ENCODE data around the gene MELK.
"Not testable (repeated sequence)": the region's sequence is repeated elsewhere in the genome, so short reads cannot be mapped to it uniquely, and the experiment has no call there.

Gene MELK

GRCh38 chr9:36559036-36559695 is 13.5 kb upstream of the MELK start:
- Histone ChIP-seq H3K4me1 (peaks cover 11% of the 10 kb centered on the region), H3K9me3 (no peaks in the 10 kb centered on the region), H3K4me3 (no peak overlapping the region), H3K27me3 (ENCODE audit: low read depth) (no peaks in the 10 kb centered on the region), H3K36me3 (replicated peaks) (no peaks in the 10 kb centered on the region)
- in situ Hi-C loops (cut with MboI; ENCODE audit: low sequenced_read_pairs): loop anchor here (5.0 kb wide), 1 partner anchor 157 kb away; the partner anchor contains the start of gene RNF38
- peak in 1 of 2 experiments; percentile 36 for DNase-seq (ENCODE audit: low spot score in 2 of 2)

GRCh38 chr9:36560771-36561170 is 11.9 kb upstream of the MELK start:
- Histone ChIP-seq H3K27me3 (ENCODE audit: low read depth) (no peaks in the 10 kb centered on the region), H3K36me3 (replicated peaks) (no peaks in the 10 kb centered on the region), H3K4me3 (no peak overlapping the region), H3K9me3 (no peaks in the 10 kb centered on the region), H3K4me1 (peaks cover 11% of the 10 kb centered on the region)
- no peak for DNase-seq (ENCODE audit: low spot score in 2 of 2)
- in situ Hi-C loops (cut with MboI; ENCODE audit: low sequenced_read_pairs): no loop called here

GRCh38 chr9:36562801-36563200 is 9.9 kb upstream of the MELK start:
- DNase-seq (ENCODE audit: low spot score in 2 of 2); H3K4me3 ChIP-seq; H3K36me3 ChIP-seq (replicated peaks); in situ Hi-C loops (cut with MboI; ENCODE audit: low sequenced_read_pairs); H3K27me3 ChIP-seq (ENCODE audit: low read depth); H3K9me3 ChIP-seq: not testable (repeated sequence)
- H3K4me1 ChIP-seq: peaks cover 11% of the 10 kb centered on the region

- no peaks in the 10 kb centered on the region for H3K4me1 ChIP-seq
These were observed 5.9 kb upstream of the MELK start for GRCh38 chr9:36566813-36567221.

GRCh38 chr9:36568681-36569080 is 4.0 kb upstream of the MELK start:
- H3K36me3 ChIP-seq (replicated peaks); H3K4me1 ChIP-seq; H3K27me3 ChIP-seq (ENCODE audit: low read depth); H3K4me3 ChIP-seq; H3K9me3 ChIP-seq; in situ Hi-C loops (cut with MboI; ENCODE audit: low sequenced_read_pairs); DNase-seq (ENCODE audit: low spot score in 2 of 2): not testable (repeated sequence)

More at GRCh38 chr9:36566813-36567221, 5.9 kb upstream of the MELK start:
- Histone ChIP-seq H3K36me3 (replicated peaks) (no peaks in the 10 kb centered on the region), H3K27me3 (ENCODE audit: low read depth) (no peaks in the 10 kb centered on the region), H3K9me3 (no peaks in the 10 kb centered on the region), H3K4me3 (no peak overlapping the region)
- DNase-seq (ENCODE audit: low spot score in 2 of 2): no peak
- in situ Hi-C loops (cut with MboI; ENCODE audit: low sequenced_read_pairs): no loop called here

- in situ Hi-C loops (cut with MboI; ENCODE audit: low sequenced_read_pairs): no loop called here
- Histone ChIP-seq H3K36me3 (replicated peaks) (peaks cover 5% of the 10 kb centered on the region; the same call in 1 of the 2 replicates), H3K4me1 (peaks cover 17% of the 10 kb centered on the region), H3K4me3 (no peak overlapping the region), H3K27me3 (ENCODE audit: low read depth) (no peaks in the 10 kb centered on the region), H3K9me3 (no peaks in the 10 kb centered on the region)
- no peak for DNase-seq (ENCODE audit: low spot score in 2 of 2)
These were observed 1.4 kb upstream of the MELK start for GRCh38 chr9:36571333-36571732.

- in situ Hi-C loops (cut with MboI; ENCODE audit: low sequenced_read_pairs); H3K27me3 ChIP-seq (ENCODE audit: low read depth); H3K9me3 ChIP-seq: not testable (repeated sequence)
- Histone ChIP-seq H3K36me3 (replicated peaks) (peaks cover 11% of the 10 kb centered on the region), H3K4me3 (peak overlapping the region; percentile 91), H3K4me1 (peaks cover 20% of the 10 kb centered on the region)
- DNase-seq (ENCODE audit: low spot score in 2 of 2): peak in 1 of 2 experiments; percentile 21
These were observed 1.4 kb downstream of the MELK start for GRCh38 chr9:36574045-36574444.

- in situ Hi-C loops (cut with MboI; ENCODE audit: low sequenced_read_pairs): no loop called here
- H3K4me3 ChIP-seq: no peak overlapping the region
These were observed 2.8 kb downstream of the MELK start for GRCh38 chr9:36575411-36575882.

GRCh38 chr9:36576866-36577265 is 4.2 kb downstream of the MELK start:
- H3K4me1 ChIP-seq: peaks cover 20% of the 10 kb centered on the region
- in situ Hi-C loops (cut with MboI; ENCODE audit: low sequenced_read_pairs): no loop called here
- H3K4me3 ChIP-seq: no peak overlapping the region
- H3K27me3 ChIP-seq (ENCODE audit: low read depth): no peaks in the 10 kb centered on the region
- peaks cover 22% of the 10 kb centered on the region for H3K36me3 ChIP-seq (replicated peaks)
- no peaks in the 10 kb centered on the region for H3K9me3 ChIP-seq
- DNase-seq (ENCODE audit: low spot score in 2 of 2): no peak

More at GRCh38 chr9:36575411-36575882, 2.8 kb downstream of the MELK start:
- Histone ChIP-seq H3K4me1 (peaks cover 20% of the 10 kb centered on the region), H3K9me3 (no peaks in the 10 kb centered on the region), H3K36me3 (replicated peaks) (peaks cover 18% of the 10 kb centered on the region), H3K27me3 (ENCODE audit: low read depth) (no peaks in the 10 kb centered on the region)
- DNase-seq (ENCODE audit: low spot score in 2 of 2): peak in 1 of 2 experiments; percentile 90

GRCh38 chr9:36584620-36585460 is 12.1 kb downstream of the MELK start:
- Histone ChIP-seq H3K4me1 (no peaks in the 10 kb centered on the region), H3K9me3 (no peaks in the 10 kb centered on the region), H3K27me3 (ENCODE audit: low read depth) (no peaks in the 10 kb centered on the region), H3K4me3 (no peak overlapping the region), H3K36me3 (replicated peaks) (peaks cover 49% of the 10 kb centered on the region)
- DNase-seq (ENCODE audit: low spot score in 2 of 2): no peak
- in situ Hi-C loops (cut with MboI; ENCODE audit: low sequenced_read_pairs): no loop called here

GRCh38 chr9:36590231-36590630 is 17.5 kb downstream of the MELK start:
- H3K9me3 ChIP-seq: no peaks in the 10 kb centered on the region
- no peak for DNase-seq (ENCODE audit: low spot score in 2 of 2)
- in situ Hi-C loops (cut with MboI; ENCODE audit: low sequenced_read_pairs): no loop called here
- no peaks in the 10 kb centered on the region for H3K27me3 ChIP-seq (ENCODE audit: low read depth)
- peaks cover 68% of the 10 kb centered on the region for H3K36me3 ChIP-seq (replicated peaks)
- H3K4me1 ChIP-seq: peaks cover 21% of the 10 kb centered on the region
- H3K4me3 ChIP-seq: no peak overlapping the region

- no peak overlapping the region for H3K4me3 ChIP-seq
- peak; percentile 41 to 81 for DNase-seq (ENCODE audit: low spot score in 2 of 2)
- in situ Hi-C loops (cut with MboI; ENCODE audit: low sequenced_read_pairs): no loop called here
- peaks cover 72% of the 10 kb centered on the region for H3K36me3 ChIP-seq (replicated peaks)
- no peaks in the 10 kb centered on the region for H3K27me3 ChIP-seq (ENCODE audit: low read depth)
- no peaks in the 10 kb centered on the region for H3K9me3 ChIP-seq
- peaks cover 21% of the 10 kb centered on the region for H3K4me1 ChIP-seq
These were observed 20.3 kb downstream of the MELK start for GRCh38 chr9:36592801-36593583.

GRCh38 chr9:36594213-36594612 is 21.5 kb downstream of the MELK start:
- DNase-seq (ENCODE audit: low spot score in 2 of 2): no peak
- H3K27me3 ChIP-seq (ENCODE audit: low read depth): no peaks in the 10 kb centered on the region
- peaks cover 21% of the 10 kb centered on the region for H3K4me1 ChIP-seq
- H3K4me3 ChIP-seq: no peak overlapping the region
- no peaks in the 10 kb centered on the region for H3K9me3 ChIP-seq
- H3K36me3 ChIP-seq (replicated peaks): peaks cover 76% of the 10 kb centered on the region
- in situ Hi-C loops (cut with MboI; ENCODE audit: low sequenced_read_pairs): no loop called here
